Measurements from ENCODE around the gene LMBRD1.

DNA sequence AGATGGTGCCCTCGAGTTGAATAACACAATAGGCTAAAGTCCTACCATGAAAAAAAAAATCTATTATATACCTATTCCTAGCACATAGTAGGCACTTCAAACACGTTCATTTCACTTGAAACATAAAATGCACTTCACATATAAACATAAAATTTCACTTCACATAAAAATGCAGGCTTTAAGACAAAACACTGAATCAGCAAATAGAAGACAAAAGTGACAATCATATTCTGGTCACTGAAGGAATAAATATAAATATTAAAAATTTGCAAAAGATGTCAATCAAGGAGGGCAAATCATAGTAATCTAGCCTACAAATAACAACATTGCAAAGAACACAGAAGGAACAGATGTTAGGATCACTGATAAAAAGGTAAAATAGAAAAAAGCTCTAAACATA, 153.1 kb downstream of the LMBRD1 start:
- TF ChIP-seq, protein P1, sequence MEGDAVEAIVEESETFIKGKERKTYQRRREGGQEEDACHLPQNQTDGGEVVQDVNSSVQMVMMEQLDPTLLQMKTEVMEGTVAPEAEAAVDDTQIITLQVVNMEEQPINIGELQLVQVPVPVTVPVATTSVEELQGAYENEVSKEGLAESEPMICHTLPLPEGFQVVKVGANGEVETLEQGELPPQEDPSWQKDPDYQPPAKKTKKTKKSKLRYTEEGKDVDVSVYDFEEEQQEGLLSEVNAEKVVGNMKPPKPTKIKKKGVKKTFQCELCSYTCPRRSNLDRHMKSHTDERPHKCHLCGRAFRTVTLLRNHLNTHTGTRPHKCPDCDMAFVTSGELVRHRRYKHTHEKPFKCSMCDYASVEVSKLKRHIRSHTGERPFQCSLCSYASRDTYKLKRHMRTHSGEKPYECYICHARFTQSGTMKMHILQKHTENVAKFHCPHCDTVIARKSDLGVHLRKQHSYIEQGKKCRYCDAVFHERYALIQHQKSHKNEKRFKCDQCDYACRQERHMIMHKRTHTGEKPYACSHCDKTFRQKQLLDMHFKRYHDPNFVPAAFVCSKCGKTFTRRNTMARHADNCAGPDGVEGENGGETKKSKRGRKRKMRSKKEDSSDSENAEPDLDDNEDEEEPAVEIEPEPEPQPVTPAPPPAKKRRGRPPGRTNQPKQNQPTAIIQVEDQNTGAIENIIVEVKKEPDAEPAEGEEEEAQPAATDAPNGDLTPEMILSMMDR (IDR thresholded peaks at IDR 0.05 in 8 of 11, conservative IDR thresholded peaks at IDR 0.05 in 3 of 11): no peak
- no peak for TF ChIP-seq POLR2A (IDR thresholded peaks at IDR 0.05)
- TF ChIP-seq POLR2AphosphoS5 (IDR thresholded peaks at IDR 0.05): no peak

Measured in spleen (tissue), 7 donors.